ENCODE data around the gene PLCB2.

The PLCB2 gene

DNA sequence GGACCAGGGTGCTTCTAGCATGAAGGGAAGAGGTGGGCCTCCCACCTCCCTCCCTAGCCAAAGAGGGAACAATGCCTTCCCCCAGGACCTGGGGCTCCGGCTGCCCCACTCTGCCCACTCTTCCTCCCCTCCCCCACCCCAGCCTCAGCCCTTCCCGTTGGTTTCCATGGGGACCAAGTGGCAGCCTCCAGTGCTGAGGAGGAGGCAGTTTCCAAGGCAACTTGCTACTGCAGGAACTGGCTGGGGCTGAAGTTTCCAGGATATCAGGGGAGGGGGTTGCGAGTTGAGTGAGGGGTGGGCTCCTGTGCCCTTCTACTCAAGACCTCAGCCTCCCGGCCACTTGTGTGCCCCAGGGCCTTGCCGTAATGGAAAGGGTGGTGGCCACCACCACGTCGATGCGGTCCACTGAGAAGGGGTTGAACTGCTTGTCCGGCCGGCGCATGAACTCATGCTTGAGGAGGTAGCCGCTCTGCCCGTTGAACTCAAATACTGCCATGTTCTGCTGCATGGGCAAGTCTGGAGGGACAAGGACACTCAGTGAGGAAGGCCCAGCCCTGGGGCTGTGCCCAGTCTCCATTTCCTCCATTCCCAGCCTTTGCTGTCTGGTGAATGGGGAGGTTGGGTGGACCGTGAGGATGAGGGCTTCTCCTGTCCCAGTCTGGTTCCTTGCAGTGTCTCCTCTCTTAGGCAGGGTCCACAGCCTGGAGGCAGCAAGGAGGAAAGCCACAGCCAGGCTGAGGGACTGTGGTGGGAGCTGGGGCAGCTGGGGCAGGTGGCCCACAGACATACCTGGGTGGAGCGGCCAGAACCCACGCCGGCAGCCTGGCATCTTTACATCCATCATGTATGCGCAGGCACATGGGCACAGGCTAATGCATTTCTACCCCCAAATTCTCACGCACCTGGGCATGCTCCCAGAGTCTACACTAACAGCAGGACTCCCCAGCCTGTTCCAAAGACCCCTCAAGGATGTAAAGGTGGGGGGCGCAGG, 13.5 kb downstream of the PLCB2 start:
- in situ Hi-C loops (cut with HindIII; ENCODE audit: low sequenced_read_pairs): loop anchor here (25.0 kb wide), 1 partner anchor 118 kb away; the partner anchor contains the start of gene IVD

GRCh38 chr15:40293006-40293405, 14.7 kb downstream of the PLCB2 start:
- no peak for DNase-seq (ENCODE audit: low read depth, low spot score)
- TF ChIP-seq, protein P1, sequence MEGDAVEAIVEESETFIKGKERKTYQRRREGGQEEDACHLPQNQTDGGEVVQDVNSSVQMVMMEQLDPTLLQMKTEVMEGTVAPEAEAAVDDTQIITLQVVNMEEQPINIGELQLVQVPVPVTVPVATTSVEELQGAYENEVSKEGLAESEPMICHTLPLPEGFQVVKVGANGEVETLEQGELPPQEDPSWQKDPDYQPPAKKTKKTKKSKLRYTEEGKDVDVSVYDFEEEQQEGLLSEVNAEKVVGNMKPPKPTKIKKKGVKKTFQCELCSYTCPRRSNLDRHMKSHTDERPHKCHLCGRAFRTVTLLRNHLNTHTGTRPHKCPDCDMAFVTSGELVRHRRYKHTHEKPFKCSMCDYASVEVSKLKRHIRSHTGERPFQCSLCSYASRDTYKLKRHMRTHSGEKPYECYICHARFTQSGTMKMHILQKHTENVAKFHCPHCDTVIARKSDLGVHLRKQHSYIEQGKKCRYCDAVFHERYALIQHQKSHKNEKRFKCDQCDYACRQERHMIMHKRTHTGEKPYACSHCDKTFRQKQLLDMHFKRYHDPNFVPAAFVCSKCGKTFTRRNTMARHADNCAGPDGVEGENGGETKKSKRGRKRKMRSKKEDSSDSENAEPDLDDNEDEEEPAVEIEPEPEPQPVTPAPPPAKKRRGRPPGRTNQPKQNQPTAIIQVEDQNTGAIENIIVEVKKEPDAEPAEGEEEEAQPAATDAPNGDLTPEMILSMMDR (IDR thresholded peaks at IDR 0.05; ENCODE audit: low read depth, low read length): no peak
- H3K4me3 ChIP-seq (ENCODE audit: low read depth, low read length): no peak overlapping the region
- in situ Hi-C loops (cut with HindIII; ENCODE audit: low sequenced_read_pairs): loop anchor here (25.0 kb wide), 1 partner anchor 119 kb away; the partner anchor contains the start of gene IVD

More for the DNA sequence above, 13.5 kb downstream of the PLCB2 start:
- no peak for DNase-seq (ENCODE audit: low read depth, low spot score)
- TF ChIP-seq, protein P1 (IDR thresholded peaks at IDR 0.05; ENCODE audit: low read depth, low read length): no peak
- H3K4me3 ChIP-seq (ENCODE audit: low read depth, low read length): no peak overlapping the region

GRCh38 chr15:40292246-40292645, 15.5 kb downstream of the PLCB2 start:
- TF ChIP-seq, protein P1 (IDR thresholded peaks at IDR 0.05; ENCODE audit: low read depth, low read length): no peak
- no peak overlapping the region for H3K4me3 ChIP-seq (ENCODE audit: low read depth, low read length)
- DNase-seq (ENCODE audit: low read depth, low spot score): no peak
- in situ Hi-C loops (cut with HindIII; ENCODE audit: low sequenced_read_pairs): loop anchor here (25.0 kb wide), 1 partner anchor 120 kb away; the partner anchor contains the start of gene IVD

DNA sequence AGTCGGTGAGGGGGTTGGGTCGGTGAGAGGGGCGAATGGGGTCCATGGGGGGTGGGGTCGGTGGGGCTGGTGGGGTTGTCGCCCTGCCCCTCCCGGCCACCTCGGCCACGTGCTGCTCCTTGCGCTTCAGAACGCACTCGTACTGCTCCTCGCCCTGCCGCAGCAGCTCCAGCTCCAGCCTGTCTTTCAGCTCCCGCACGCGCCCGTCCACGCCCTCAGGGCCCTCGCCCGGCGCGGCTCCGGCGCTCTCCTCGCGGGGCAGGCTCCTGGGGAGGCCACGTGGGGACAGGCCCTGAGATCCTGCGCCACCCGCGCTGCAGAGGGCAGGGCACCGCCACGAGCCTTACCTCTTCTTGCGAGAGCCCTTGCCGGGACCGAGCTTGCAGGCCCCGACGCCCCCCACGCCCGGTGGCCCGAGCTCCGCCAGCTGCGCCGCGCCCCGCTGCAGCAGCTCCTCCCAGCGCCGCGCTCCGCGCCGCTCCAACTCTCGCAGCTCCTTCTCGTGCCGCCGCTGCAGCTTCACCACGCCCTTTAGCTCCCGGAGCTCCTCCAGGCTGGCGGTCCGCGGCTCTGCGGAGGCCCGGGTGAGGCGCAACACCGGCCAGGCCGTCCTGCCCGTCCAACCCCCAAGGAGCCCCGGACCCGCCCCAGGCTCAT, 16.7 kb downstream of the PLCB2 start:
- TF ChIP-seq, protein P1 (IDR thresholded peaks at IDR 0.05; ENCODE audit: low read depth, low read length): no peak
- in situ Hi-C loops (cut with HindIII; ENCODE audit: low sequenced_read_pairs): loop anchor here (25.0 kb wide), 1 partner anchor 121 kb away; the partner anchor contains the start of gene IVD
- peak; percentile 39 for DNase-seq (ENCODE audit: low read depth, low spot score)
- peak overlapping the region; percentile 12 for H3K4me3 ChIP-seq (ENCODE audit: low read depth, low read length)

DNA sequence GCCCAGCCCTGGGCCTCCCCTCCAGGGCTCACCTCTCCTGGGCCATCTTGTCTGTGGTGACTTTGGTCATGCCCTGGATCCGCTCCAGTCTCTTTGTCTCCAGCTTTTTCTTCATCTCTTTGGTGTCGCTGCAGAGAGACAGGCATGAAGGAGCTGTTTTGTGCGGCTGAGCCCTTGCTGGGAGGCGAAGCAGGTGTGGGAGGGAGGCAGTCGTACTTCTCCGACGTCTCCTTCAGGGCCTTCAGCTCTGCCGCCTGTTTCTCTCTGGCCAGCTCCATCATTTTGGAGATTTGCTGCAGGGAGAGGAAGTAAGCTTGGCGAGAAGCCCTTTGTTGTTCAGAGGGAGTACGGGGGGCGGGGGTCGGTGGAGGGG, 17.2 kb downstream of the PLCB2 start:
- DNase-seq (ENCODE audit: low read depth, low spot score): no peak
- no peak overlapping the region for H3K4me3 ChIP-seq (ENCODE audit: low read depth, low read length)
- in situ Hi-C loops (cut with HindIII; ENCODE audit: low sequenced_read_pairs): loop anchor here (25.0 kb wide), 1 partner anchor 122 kb away; the partner anchor contains the start of gene IVD
- TF ChIP-seq, protein P1 (IDR thresholded peaks at IDR 0.05; ENCODE audit: low read depth, low read length): no peak

DNA sequence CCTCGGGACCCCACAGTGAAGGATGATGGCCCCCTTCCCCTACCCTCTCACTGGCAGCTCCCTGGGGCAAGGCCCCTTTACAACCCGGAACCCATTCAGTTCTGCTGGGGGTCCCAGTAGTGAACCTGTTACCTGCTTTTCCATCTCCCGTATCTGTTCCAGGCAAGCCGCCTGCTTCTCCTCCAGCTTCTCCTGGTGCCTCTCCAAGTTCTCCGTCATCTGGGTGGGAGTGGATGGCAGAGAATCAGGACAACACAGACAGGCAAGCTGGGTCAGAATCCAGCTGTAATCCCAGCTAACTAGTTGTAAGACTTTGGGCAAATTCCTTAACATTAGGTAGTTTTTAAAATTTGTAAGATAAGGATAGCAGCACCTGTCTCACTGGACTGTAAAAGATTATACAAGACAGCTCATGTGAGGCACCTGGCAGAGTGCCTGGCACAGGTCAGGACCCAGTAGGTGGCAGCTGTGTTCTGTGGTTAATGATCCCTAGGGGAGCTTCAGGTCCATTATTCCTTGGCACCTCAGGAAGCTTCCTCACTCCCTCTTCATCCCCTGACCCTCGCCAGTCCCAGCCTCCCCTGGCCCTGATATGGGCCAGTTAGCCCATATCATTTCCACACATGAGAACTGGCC, 18.5 kb downstream of the PLCB2 start:
- H3K4me3 ChIP-seq (ENCODE audit: low read depth, low read length): no peak overlapping the region
- no peak for DNase-seq (ENCODE audit: low read depth, low spot score)
- in situ Hi-C loops (cut with HindIII; ENCODE audit: low sequenced_read_pairs): loop anchor here (25.0 kb wide), 1 partner anchor 123 kb away; the partner anchor contains the start of gene IVD
- TF ChIP-seq, protein P1 (IDR thresholded peaks at IDR 0.05; ENCODE audit: low read depth, low read length): no peak

All from astrocyte of the spinal cord (primary cell).